HUDEP-2 (cell line): ENCODE measurements around the gene CUX1.
"Not testable (repeated sequence)": the region's sequence is repeated elsewhere in the genome, so short reads cannot be mapped to it uniquely, and the experiment has no call there.

Experiments used
- DNase-seq, 76 experiments: peaks; one replicate each; lab custom pipeline; 2025; ENCODE audit not compliant: unreplicated experiment in 76 of 76; lab: John Stamatoyannopoulos, UW

Gene CUX1

GRCh38 chr7:101990811-101991418 lies 173.5 kb downstream of the CUX1 start:
- no peak for DNase-seq

- DNase-seq, result no peak
These were observed 174.4 kb downstream of the CUX1 start for GRCh38 chr7:101991860-101992259.

GRCh38 chr7:101993311-101993710 lies 175.9 kb downstream of the CUX1 start:
- no peak for DNase-seq

GRCh38 chr7:101995121-101995520 lies 177.7 kb downstream of the CUX1 start:
- DNase-seq, result no peak

- no peak for DNase-seq
These were observed 178.8 kb downstream of the CUX1 start for GRCh38 chr7:101996131-101996691.

GRCh38 chr7:101996876-101997275 lies 179.4 kb downstream of the CUX1 start:
- DNase-seq, result no peak

GRCh38 chr7:101998029-101998905 lies 180.8 kb downstream of the CUX1 start:
- DNase-seq, result no peak

GRCh38 chr7:101998906-101999240 lies 181.4 kb downstream of the CUX1 start:
- DNase-seq, result no peak

- no peak for DNase-seq
These were observed 182.0 kb downstream of the CUX1 start for GRCh38 chr7:101999393-101999792.

GRCh38 chr7:102000123-102000522 lies 182.7 kb downstream of the CUX1 start:
- DNase-seq, result no peak

GRCh38 chr7:102004229-102004628 lies 186.8 kb downstream of the CUX1 start:
- no peak for DNase-seq

GRCh38 chr7:102004848-102005247 lies 187.4 kb downstream of the CUX1 start:
- no peak for DNase-seq

GRCh38 chr7:102005933-102006480 lies 188.6 kb downstream of the CUX1 start:
- no peak for DNase-seq

- DNase-seq, result no peak
These were observed 189.3 kb downstream of the CUX1 start for GRCh38 chr7:102006695-102007094.

GRCh38 chr7:102008535-102009262 lies 191.3 kb downstream of the CUX1 start:
- DNase-seq, result no peak

GRCh38 chr7:102009628-102010027 lies 192.2 kb downstream of the CUX1 start:
- DNase-seq, result no peak

GRCh38 chr7:102012112-102012830 lies 194.8 kb downstream of the CUX1 start:
- DNase-seq, result not testable (repeated sequence)

GRCh38 chr7:102012941-102013461 lies 195.6 kb downstream of the CUX1 start:
- DNase-seq, result no peak

- DNase-seq, result no peak
These were observed 201.4 kb downstream of the CUX1 start for GRCh38 chr7:102018876-102019275.

GRCh38 chr7:102019461-102019860 lies 202.0 kb downstream of the CUX1 start:
- no peak for DNase-seq
